GM23338 (cell line): ENCODE measurements around the gene TM9SF2. TPM values are rescaled to one million over a fixed set of nuclear protein-coding genes. Genes with fewer than 3 reads are reported as not detected.

Experiments
- ATAC-seq: fragments of 200-7000 bp; cut with Tn5 transposase; 3 replicates; pipeline ENCODE4 v1.9.1; 2020
- DNase-seq: peaks from one replicate; pipeline ENCODE4 v3.0.0-alpha.2; 2015; ENCODE audit warnings: low spot score
- H2AFZ ChIP-seq: fragments of 200-600 bp; sonication (generic); 2 replicates; pipeline ENCODE4 v1.8.0; 2016; ENCODE audit warnings: antibody characterized with exemption, mild to moderate bottlenecking, moderate library complexity
- H3F3A ChIP-seq: fragments of 200-600 bp; sonication (generic); replicated peaks from 2 replicates; pipeline ENCODE4 v1.8.0; 2017; ENCODE audit warnings: antibody characterized with exemption, mixed run types, low read depth
- H3K27ac ChIP-seq: fragments of 200-600 bp; sonication (generic); 2 replicates; pipeline ENCODE4 v1.6.1; 2016; ENCODE audit warnings: low read depth
- H3K27me3 ChIP-seq: fragments of 200-600 bp; sonication (generic); 2 replicates; pipeline ENCODE4 v1.8.0; 2016; ENCODE audit warnings: mild to moderate bottlenecking, mixed run types, moderate library complexity; ENCODE audit not compliant: insufficient read depth
- H3K36me3 ChIP-seq: fragments of 200-600 bp; sonication (generic); 2 replicates; pipeline ENCODE4 v1.8.0; 2016; ENCODE audit warnings: mild to moderate bottlenecking; ENCODE audit not compliant: insufficient read depth
- H3K4me1 ChIP-seq: fragments of 200-600 bp; sonication (generic); 2 replicates; pipeline ENCODE4 v1.8.0; 2016; ENCODE audit warnings: mild to moderate bottlenecking, moderate library complexity; ENCODE audit not compliant: insufficient read depth
- H3K4me2 ChIP-seq: fragments of 200-600 bp; sonication (generic); 2 replicates; pipeline ENCODE4 v1.7.1; 2017; ENCODE audit warnings: mixed run types
- H3K4me3 ChIP-seq: fragments of 200-600 bp; sonication (generic); 2 replicates; pipeline ENCODE4 v1.6.1; 2016; ENCODE audit warnings: mixed run types
- H3K79me2 ChIP-seq: fragments of 200-600 bp; sonication (generic); replicated peaks from 2 replicates; pipeline ENCODE4 v1.8.0; 2017; ENCODE audit warnings: mild to moderate bottlenecking; ENCODE audit not compliant: insufficient read depth
- H3K9me2 ChIP-seq: fragments of 200-600 bp; sonication (generic); 2 replicates; pipeline ENCODE4 v1.8.0; 2017; ENCODE audit not compliant: insufficient read depth
- H4K20me1 ChIP-seq: fragments of 200-600 bp; sonication (generic); replicated peaks from 2 replicates; pipeline ENCODE4 v1.8.0; 2017; ENCODE audit warnings: mild to moderate bottlenecking; ENCODE audit not compliant: insufficient read depth
- H3K27ac Mint-ChIP-seq: 2 replicates; pipeline ENCODE4 v1.8.0; 2020; ENCODE audit warnings: inconsistent platforms, mild to moderate bottlenecking, moderate library complexity, mixed read lengths
- H3K27me3 Mint-ChIP-seq: 3 replicates; pipeline ENCODE4 v1.8.0; 2022; ENCODE audit warnings: low read depth, mild to moderate bottlenecking, moderate library complexity, mixed read lengths, inconsistent platforms; ENCODE audit not compliant: insufficient read depth, poor library complexity
- H3K36me3 Mint-ChIP-seq: 3 replicates; pipeline ENCODE4 v1.8.0; 2021; ENCODE audit warnings: low read depth, mild to moderate bottlenecking, inconsistent platforms, moderate library complexity, mixed read lengths
- H3K4me1 Mint-ChIP-seq: 3 replicates; pipeline ENCODE4 v1.8.0; 2020; ENCODE audit warnings: mild to moderate bottlenecking, inconsistent platforms, mixed read lengths
- H3K4me3 Mint-ChIP-seq: 3 replicates; pipeline ENCODE4 v1.8.0; 2021; ENCODE audit warnings: moderate library complexity, mild to moderate bottlenecking, inconsistent platforms, mixed read lengths
- H3K9me3 Mint-ChIP-seq: 3 replicates; pipeline ENCODE4 v1.8.0; 2020; ENCODE audit warnings: moderate library complexity, mild to moderate bottlenecking, inconsistent platforms, mixed read lengths
- EZH2 ChIP-seq: fragments of 200-600 bp; sonication (generic); IDR thresholded peaks from one replicate; pipeline ENCODE4 v1.8.0; 2017; ENCODE audit warnings: antibody characterized with exemption, mild to moderate bottlenecking, low read depth; ENCODE audit not compliant: unreplicated experiment
- EZH2phosphoT487 ChIP-seq: fragments of 200-600 bp; sonication (generic); IDR thresholded peaks from one replicate; pipeline ENCODE4 v1.8.1; 2018; ENCODE audit warnings: antibody characterized with exemption; ENCODE audit not compliant: unreplicated experiment
- JUNB ChIP-seq: IDR thresholded peaks from one replicate; pipeline ENCODE4 v1.6.1; 2016; ENCODE audit warnings: antibody characterized with exemption; ENCODE audit not compliant: unreplicated experiment
- NANOG ChIP-seq: IDR thresholded peaks from 2 replicates; pipeline ENCODE4 v1.6.1; 2016; ENCODE audit warnings: antibody characterized with exemption, borderline replicate concordance
- POLR2AphosphoS5 ChIP-seq: IDR thresholded peaks from 2 replicates; pipeline ENCODE4 v1.6.1; 2016; ENCODE audit warnings: antibody characterized with exemption, low read depth
- ZNF462 ChIP-seq: fragments of 250-450 bp; sonication (Bioruptor Pico); IDR thresholded peaks from 2 replicates; pipeline ENCODE4 v1.5.0; 2020; ENCODE audit warnings: mild to moderate bottlenecking, moderate library complexity
- polyA plus RNA-seq: library from polyadenylated mRNA; unstranded; fragments of >200 nt; fragmentation: Nextera tagmentation; extraction: Ambion mirVana; gene quantifications from 2 replicates; pipeline ENCODE4 v1.2.1, GENCODE V29; 2016
- total RNA-seq: library from RNA; depleted of rRNA; stranded (reverse); fragments of >200 nt; shearing (Covaris generic); gene quantifications from 2 replicates; pipeline ENCODE4 v1.2.3, GENCODE V29; 2014
- TF ChIP-seq, protein P1 (sequence below): IDR thresholded peaks from one replicate; pipeline ENCODE4 v1.6.1; 2018; ENCODE audit warnings: antibody characterized with exemption; ENCODE audit not compliant: unreplicated experiment
- TF ChIP-seq, protein P2 (sequence below), 2 experiments: fragments of 200-600 bp in 1 of 2; sonication (generic) in 1 of 2; conservative IDR thresholded peaks; 2 replicates each; pipeline versions ENCODE4 v1.5.1 to v1.6.1; 2016 to 2017; ENCODE audit warnings: antibody characterized with exemption in 2 of 2, low read depth in 2 of 2, mild to moderate bottlenecking in 2 of 2, moderate library complexity in 1 of 2

The TM9SF2 gene
- total and polyA plus RNA-seq, 2 experiments from 2014 or later = 50.5 to 115 TPM

- TF ChIP-seq NANOG = no peak
- TF ChIP-seq ZNF462 = no peak
- TF ChIP-seq POLR2AphosphoS5 = no peak
- TF ChIP-seq EZH2 = no peak
- TF ChIP-seq JUNB = no peak
Observed at GRCh38 chr13:99556867-99557443, 55.7 kb downstream of the TM9SF2 start (continued).

DNA sequence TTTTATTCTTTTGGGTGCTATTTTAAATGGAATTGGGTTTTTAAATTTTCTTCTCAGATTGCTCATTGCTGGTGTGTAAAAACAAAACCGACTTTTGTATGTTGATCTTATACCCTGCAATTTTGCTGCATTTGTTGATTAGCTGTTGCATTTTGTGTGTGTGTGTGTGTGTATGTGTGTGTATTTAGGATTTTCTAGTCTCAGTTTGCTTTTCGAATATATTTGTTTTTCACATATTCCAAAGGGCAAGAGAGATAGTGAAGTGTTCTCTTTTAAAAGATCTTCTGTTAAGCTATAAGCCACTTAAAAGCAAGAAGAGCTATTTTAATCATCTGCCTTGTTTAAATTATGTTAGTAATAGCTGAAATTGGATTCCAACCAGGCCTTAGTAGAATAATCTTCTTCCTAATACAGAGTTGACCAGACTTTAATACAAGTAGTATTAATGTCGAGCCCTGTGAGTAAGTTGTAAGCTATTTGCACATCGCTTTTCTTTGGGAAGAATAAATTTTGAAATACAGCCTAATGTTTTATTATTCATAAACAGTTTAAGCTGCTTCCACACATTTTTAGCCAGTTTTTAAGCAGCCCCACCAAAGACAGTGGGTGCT, 57.4 kb downstream of the TM9SF2 start:
- Histone ChIP-seq H3K4me1 (no peaks in the 10 kb centered on the region), H3K27me3 (no peaks in the 10 kb centered on the region), H3K9me2 (no peaks in the 10 kb centered on the region), H4K20me1 (no peaks in the 10 kb centered on the region), H3K4me2 (no peak overlapping the region), H3K27ac (no peak overlapping the region), H3F3A (no peaks in the 10 kb centered on the region), H3K36me3 (no peaks in the 10 kb centered on the region; the same call in 1 of the 2 replicates), H3K4me3 (no peak overlapping the region), H2AFZ (no peak overlapping the region), H3K79me2 (peaks cover 6% of the 10 kb centered on the region; the same call in 1 of the 2 replicates)
- H3K27ac Mint-ChIP-seq = no peak overlapping the region
- no peak for DNase-seq
- H3K4me3 Mint-ChIP-seq = no peak overlapping the region
- H3K36me3 Mint-ChIP-seq = peaks cover 14% of the 10 kb centered on the region; the same call in 2 of the 3 replicates
- H3K4me1 Mint-ChIP-seq = no peaks in the 10 kb centered on the region; the same call in 2 of the 3 replicates
- H3K9me3 Mint-ChIP-seq = no peaks in the 10 kb centered on the region
- H3K27me3 Mint-ChIP-seq = peaks cover 3% of the 10 kb centered on the region
- ATAC-seq = no peak
- TF ChIP-seq NANOG = no peak
- no peak for TF ChIP-seq POLR2AphosphoS5
- no peak for TF ChIP-seq EZH2phosphoT487
- TF ChIP-seq, protein P1, sequence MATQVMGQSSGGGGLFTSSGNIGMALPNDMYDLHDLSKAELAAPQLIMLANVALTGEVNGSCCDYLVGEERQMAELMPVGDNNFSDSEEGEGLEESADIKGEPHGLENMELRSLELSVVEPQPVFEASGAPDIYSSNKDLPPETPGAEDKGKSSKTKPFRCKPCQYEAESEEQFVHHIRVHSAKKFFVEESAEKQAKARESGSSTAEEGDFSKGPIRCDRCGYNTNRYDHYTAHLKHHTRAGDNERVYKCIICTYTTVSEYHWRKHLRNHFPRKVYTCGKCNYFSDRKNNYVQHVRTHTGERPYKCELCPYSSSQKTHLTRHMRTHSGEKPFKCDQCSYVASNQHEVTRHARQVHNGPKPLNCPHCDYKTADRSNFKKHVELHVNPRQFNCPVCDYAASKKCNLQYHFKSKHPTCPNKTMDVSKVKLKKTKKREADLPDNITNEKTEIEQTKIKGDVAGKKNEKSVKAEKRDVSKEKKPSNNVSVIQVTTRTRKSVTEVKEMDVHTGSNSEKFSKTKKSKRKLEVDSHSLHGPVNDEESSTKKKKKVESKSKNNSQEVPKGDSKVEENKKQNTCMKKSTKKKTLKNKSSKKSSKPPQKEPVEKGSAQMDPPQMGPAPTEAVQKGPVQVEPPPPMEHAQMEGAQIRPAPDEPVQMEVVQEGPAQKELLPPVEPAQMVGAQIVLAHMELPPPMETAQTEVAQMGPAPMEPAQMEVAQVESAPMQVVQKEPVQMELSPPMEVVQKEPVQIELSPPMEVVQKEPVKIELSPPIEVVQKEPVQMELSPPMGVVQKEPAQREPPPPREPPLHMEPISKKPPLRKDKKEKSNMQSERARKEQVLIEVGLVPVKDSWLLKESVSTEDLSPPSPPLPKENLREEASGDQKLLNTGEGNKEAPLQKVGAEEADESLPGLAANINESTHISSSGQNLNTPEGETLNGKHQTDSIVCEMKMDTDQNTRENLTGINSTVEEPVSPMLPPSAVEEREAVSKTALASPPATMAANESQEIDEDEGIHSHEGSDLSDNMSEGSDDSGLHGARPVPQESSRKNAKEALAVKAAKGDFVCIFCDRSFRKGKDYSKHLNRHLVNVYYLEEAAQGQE = no peak
- TF ChIP-seq, protein P2, sequence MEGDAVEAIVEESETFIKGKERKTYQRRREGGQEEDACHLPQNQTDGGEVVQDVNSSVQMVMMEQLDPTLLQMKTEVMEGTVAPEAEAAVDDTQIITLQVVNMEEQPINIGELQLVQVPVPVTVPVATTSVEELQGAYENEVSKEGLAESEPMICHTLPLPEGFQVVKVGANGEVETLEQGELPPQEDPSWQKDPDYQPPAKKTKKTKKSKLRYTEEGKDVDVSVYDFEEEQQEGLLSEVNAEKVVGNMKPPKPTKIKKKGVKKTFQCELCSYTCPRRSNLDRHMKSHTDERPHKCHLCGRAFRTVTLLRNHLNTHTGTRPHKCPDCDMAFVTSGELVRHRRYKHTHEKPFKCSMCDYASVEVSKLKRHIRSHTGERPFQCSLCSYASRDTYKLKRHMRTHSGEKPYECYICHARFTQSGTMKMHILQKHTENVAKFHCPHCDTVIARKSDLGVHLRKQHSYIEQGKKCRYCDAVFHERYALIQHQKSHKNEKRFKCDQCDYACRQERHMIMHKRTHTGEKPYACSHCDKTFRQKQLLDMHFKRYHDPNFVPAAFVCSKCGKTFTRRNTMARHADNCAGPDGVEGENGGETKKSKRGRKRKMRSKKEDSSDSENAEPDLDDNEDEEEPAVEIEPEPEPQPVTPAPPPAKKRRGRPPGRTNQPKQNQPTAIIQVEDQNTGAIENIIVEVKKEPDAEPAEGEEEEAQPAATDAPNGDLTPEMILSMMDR (conservative IDR thresholded peaks at IDR 0.05; ENCODE audit: low read depth in 2 of 2) = no peak
